GM12878 (cell line): ENCODE measurements around the gene ABHD18. TPM values are rescaled to one million over a fixed set of nuclear protein-coding genes. Genes with fewer than 3 reads are reported as not detected.
A peak's percentile ranks its signal among the peaks of the same experiment; 100 is the strongest.

Experiments
- ATAC-seq: fragments of 200-7000 bp; cut with Tn5 transposase; 3 replicates; pipeline ENCODE4 v1.9.1; 2020; ENCODE audit warnings: mild to moderate bottlenecking, moderate library complexity
- BruUV-seq: library from RNA; stranded (reverse); fragments of 400-500 nt; replicated peaks from 2 replicates; lab custom pipeline; 2021; lab: Mats Ljungman, UMichigan
- CTCF ChIA-PET: fragments of 300-600 bp; sonication (Branson Sonifier 250); formaldehyde crosslinking; extraction: SDS; loops from one replicate; lab custom pipeline; 2021; ENCODE audit warnings: inconsistent platforms; lab: Yijun Ruan, JAX
- POLR2A ChIA-PET: fragments of 350-600 bp; formaldehyde crosslinking; extraction: SDS; loops from one replicate; lab custom pipeline; 2021; ENCODE audit warnings: inconsistent platforms; lab: Charles Lee
- RAD21 ChIA-PET: fragments of 300-600 bp; sonication (Branson Sonifier 250); formaldehyde crosslinking; loops from one replicate; lab custom pipeline; 2023; ENCODE audit warnings: antibody characterized with exemption; ENCODE audit not compliant: unreplicated experiment; lab: Charles Lee
- SMC1A ChIA-PET: fragments of 300-600 bp; sonication (Branson Sonifier 250); formaldehyde crosslinking; loops from one replicate; lab custom pipeline; 2023; ENCODE audit not compliant: unreplicated experiment, uncharacterized antibody; lab: Charles Lee
- DNase-seq: peaks from one replicate; pipeline ENCODE4 v3.0.0-alpha.2; 2011; ENCODE audit warnings: low read depth, low spot score
- FAIRE-seq: peaks from 3 replicates; lab custom pipeline; 2011; peaks lifted over from hg19 to GRCh38; lab: Jason Lieb, UNC
- H2AFZ ChIP-seq: 2 replicates; pipeline ENCODE4 v1.6.0; 2011; ENCODE audit warnings: low read depth, low read length, control low read depth; ENCODE audit not compliant: control insufficient read depth
- H3K27ac ChIP-seq: 2 replicates; pipeline ENCODE4 v1.5.1; 2011; ENCODE audit warnings: control low read depth; ENCODE audit not compliant: control insufficient read depth, insufficient read depth
- H3K27me3 ChIP-seq, 2 experiments: replicated peaks in 1 of 2; 2 replicates each; pipeline versions ENCODE4 v1.6.0 to v1.6.1; 2011; ENCODE audit warnings: low read length in 1 of 2; ENCODE audit not compliant: control insufficient read depth in 2 of 2, insufficient read depth in 2 of 2
- H3K36me3 ChIP-seq, 2 experiments: 2 replicates each; pipeline ENCODE4 v1.5.1; 2011; ENCODE audit warnings: low read length in 1 of 2; ENCODE audit not compliant: control insufficient read depth in 2 of 2, insufficient read depth in 2 of 2
- H3K4me1 ChIP-seq: 2 replicates; pipeline ENCODE4 v1.6.1; 2011; ENCODE audit warnings: mild to moderate bottlenecking, low read length, moderate library complexity, mixed read lengths; ENCODE audit not compliant: control insufficient read depth, insufficient read depth
- H3K4me2 ChIP-seq: 2 replicates; pipeline ENCODE4 v1.6.0; 2011; ENCODE audit warnings: control low read depth; ENCODE audit not compliant: control insufficient read depth, insufficient read depth
- H3K4me3 ChIP-seq: fragments of 200-600 bp; sonication (generic); 2 replicates; pipeline ENCODE4 v1.5.1; 2016
- H3K79me2 ChIP-seq: 2 replicates; pipeline ENCODE4 v1.6.0; 2011; ENCODE audit warnings: low read length; ENCODE audit not compliant: control insufficient read depth, insufficient read depth
- H3K9ac ChIP-seq: 2 replicates; pipeline ENCODE4 v1.8.0; 2011; ENCODE audit warnings: low read length, control low read depth, mixed read lengths; ENCODE audit not compliant: control insufficient read depth, insufficient read depth
- H3K9me3 ChIP-seq: replicated peaks from 3 replicates; pipeline ENCODE4 v1.5.1; 2011; ENCODE audit warnings: mild to moderate bottlenecking, low read length; ENCODE audit not compliant: control insufficient read depth, insufficient read depth
- H4K20me1 ChIP-seq: 2 replicates; pipeline ENCODE4 v1.6.0; 2011; ENCODE audit not compliant: control insufficient read depth, insufficient read depth
- BRCA1 ChIP-seq: IDR thresholded peaks from 2 replicates; pipeline ENCODE4 v1.6.1; 2011; ENCODE audit warnings: low read depth, low read length, improper control_type of control experiment
- CHD4 ChIP-seq: fragments of 200-600 bp; sonication (generic); IDR thresholded peaks from 2 replicates; pipeline ENCODE4 v1.6.1; 2016; ENCODE audit warnings: mild to moderate bottlenecking
- CTCF ChIP-seq, 3 experiments: IDR thresholded peaks in 2 of 3; conservative IDR thresholded peaks in 1 of 3; 2 replicates each; pipeline ENCODE4 v1.5.1; 2011; ENCODE audit warnings: low read depth in 3 of 3, low read length in 3 of 3, mild to moderate bottlenecking in 3 of 3, control low read depth in 2 of 3, moderate library complexity in 2 of 3, inconsistent platforms in 1 of 3, mixed read lengths in 1 of 3; ENCODE audit not compliant: control insufficient read depth in 2 of 3, insufficient read depth in 1 of 3; ENCODE audit errors: extremely low read depth in 1 of 3
- E4F1 ChIP-seq: fragments of 450-650 bp; IDR thresholded peaks from 2 replicates; pipeline ENCODE4 v1.6.1; 2018; ENCODE audit warnings: borderline replicate concordance, mild to moderate bottlenecking; ENCODE audit not compliant: partially characterized antibody
- ETV6 ChIP-seq, 2 experiments: fragments of 450-650 bp in 1 of 2; IDR thresholded peaks in 1 of 2; conservative IDR thresholded peaks in 1 of 2; 2 replicates each; pipeline ENCODE4 v1.6.1; 2014; ENCODE audit warnings: antibody characterized with exemption in 1 of 2, borderline replicate concordance in 1 of 2, low read depth in 1 of 2, mild to moderate bottlenecking in 1 of 2, moderate library complexity in 1 of 2
- GABPA ChIP-seq: IDR thresholded peaks from 2 replicates; pipeline ENCODE4 v1.6.1; 2014; ENCODE audit warnings: antibody characterized with exemption, low read depth, mild to moderate bottlenecking, inconsistent platforms
- HDGF ChIP-seq: fragments of 450-650 bp; IDR thresholded peaks from 2 replicates; pipeline ENCODE4 v1.6.1; 2016; ENCODE audit warnings: antibody characterized with exemption
- IKZF2 ChIP-seq, 2 experiments: fragments of 450-650 bp; IDR thresholded peaks; 2 replicates each; pipeline ENCODE4 v1.6.1; 2017; ENCODE audit warnings: mild to moderate bottlenecking in 2 of 2, moderate library complexity in 2 of 2
- KLF5 ChIP-seq: fragments of 450-650 bp; IDR thresholded peaks from 2 replicates; pipeline ENCODE4 v1.6.1; 2014; ENCODE audit warnings: mild to moderate bottlenecking; ENCODE audit not compliant: partially characterized antibody
- MEF2B ChIP-seq: fragments of 450-650 bp; IDR thresholded peaks from 2 replicates; pipeline ENCODE4 v1.6.1; 2018; ENCODE audit warnings: mild to moderate bottlenecking, moderate library complexity; ENCODE audit not compliant: partially characterized antibody, poor library complexity, severe bottlenecking
- NBN ChIP-seq: fragments of 450-650 bp; IDR thresholded peaks from 2 replicates; pipeline ENCODE4 v1.6.1; 2016
- PML ChIP-seq: IDR thresholded peaks from 2 replicates; pipeline ENCODE4 v1.6.1; 2012; ENCODE audit warnings: low read length, inconsistent platforms
- POU2F2 ChIP-seq: IDR thresholded peaks from 3 replicates; pipeline ENCODE4 v1.6.1; 2011; ENCODE audit warnings: low read depth, mild to moderate bottlenecking, low read length, borderline replicate concordance
- RUNX3 ChIP-seq: IDR thresholded peaks from 2 replicates; pipeline ENCODE4 v1.6.1; 2012; ENCODE audit warnings: low read length, inconsistent platforms
- ZNF24 ChIP-seq: fragments of 450-650 bp; IDR thresholded peaks from 2 replicates; pipeline ENCODE4 v1.6.1; 2017; ENCODE audit warnings: antibody characterized with exemption, mild to moderate bottlenecking
- WGBS: methylation state at CpG from one replicate; pipeline ENCODE4 v1.1.6; 2016; ENCODE audit warnings: low lambda C conversion rate; ENCODE audit not compliant: insufficient replicate concordance, insufficient coverage; ENCODE audit errors: missing lambda C conversion rate; 5-methylcytosine and 5-hydroxymethylcytosine counted together
- in situ Hi-C: fragments of 300-500 bp; cut with MboI; formaldehyde crosslinking; loops from 9 replicates; pipeline ENCODE4 v1.14.3; 2018; ENCODE audit warnings: mixed read lengths
- intact Hi-C: fragments of 100-400 bp; cut with micrococcal nuclease; formaldehyde crosslinking; loops from one replicate; pipeline ENCODE4 v1.14.2; 2022; ENCODE audit not compliant: unreplicated experiment
- polyA plus RNA-seq, 11 experiments: library from polyadenylated mRNA; depleted of rRNA in 4 of 11; unstranded in 6 of 11; stranded (reverse) in 5 of 11; fragments of >200 nt; fragmentation: Nextera tagmentation in 4 of 11; fragmentation: Illumina TruSeq in 1 of 11; extraction: Ambion mirVana in 4 of 11; extraction: Trizol in 1 of 11; gene quantifications; 1 replicate in 1 of 11; 2 replicates in 10 of 11; pipeline versions ENCODE4 v1.2.1 to v1.2.3, GENCODE V29; 2011 to 2016; ENCODE audit warnings: inconsistent platforms in 2 of 11, missing spikeins in 2 of 11, low read depth in 1 of 11
- total RNA-seq, 4 experiments: library from RNA; depleted of rRNA in 3 of 4; stranded (reverse); fragments of >200 nt in 3 of 4; fragmentation: Illumina TruSeq in 1 of 4; extraction: Trizol in 1 of 4; gene quantifications; 2 replicates each; pipeline versions ENCODE4 v1.2.1 to v1.2.3, GENCODE V29; 2013 to 2021

Gene ABHD18
- total and polyA plus RNA-seq, 10 of the 15 experiments (the other 5 are each of a cell fraction or from before 2014, with no cell fraction given): 3.4 to 13.5 (median 9.6) TPM

GRCh38 chr4:127997534-127998388 is 32.6 kb downstream of the ABHD18 start:
- ChIA-PET CTCF (interaction anchor here (0.6 to 1.9 kb wide), 14 partner anchors 8 to 781 kb away, joined by 3 to 13 read pairs (median 3); partner anchors contain the start of genes ABHD18 and MFSD8), POLR2A (interaction anchor here (0.6 to 1.8 kb wide), 4 partner anchors 14 to 1212 kb away, joined by 3 to 5 read pairs (median 5); partner anchors contain the start of genes ABHD18 and MFSD8), RAD21 (interaction anchor here (0.7 to 2.6 kb wide), 2 partner anchors 8 to 32 kb away, joined by 3 to 11 read pairs; partner anchors contain the start of genes ABHD18 and MFSD8), SMC1A (interaction anchor here (0.8 to 1.4 kb wide), 5 partner anchors 19 to 140 kb away, joined by 3 to 6 read pairs (median 3); partner anchors contain the start of genes ABHD18 and MFSD8)
- Histone ChIP-seq H3K36me3 (peaks cover 0 to 8% of the 10 kb centered on the region in 2 experiments; a peak in 1 of 4 replicates), H3K4me2 (no peak overlapping the region; the same call in 1 of the 2 replicates), H3K79me2 (no peaks in the 10 kb centered on the region), H3K4me3 (no peak overlapping the region), H3K4me1 (no peaks in the 10 kb centered on the region), H3K27me3 (no peaks in the 10 kb centered on the region), H3K9ac (no peak overlapping the region), H4K20me1 (no peaks in the 10 kb centered on the region), H2AFZ (no peak overlapping the region), H3K9me3 (peaks cover 6% of the 10 kb centered on the region), H3K27ac (peak overlapping the region; percentile 11; the same call in 1 of the 2 replicates)
- FAIRE-seq (peak; percentile 93), ATAC-seq (peak; percentile 99), DNase-seq (peak; percentile 44)
- BruUV-seq: no TSS peak
- in situ Hi-C loops (no loop called here), intact Hi-C loops (no loop called here)
- 34% methylated on average over 3 of the region's 8 CpGs for WGBS
- TF ChIP-seq RUNX3: no peak
- TF ChIP-seq ZNF24: no peak
- no peak for TF ChIP-seq PML
- TF ChIP-seq GABPA: no peak
- TF ChIP-seq NBN: peak; percentile 40; the same call in 1 of the 2 replicates
- TF ChIP-seq CTCF (IDR thresholded peaks at IDR 0.05 in 2 of 3, conservative IDR thresholded peaks at IDR 0.05 in 1 of 3; ENCODE audit: control insufficient read depth in 2 of 3, extremely low read depth in 1 of 3, insufficient read depth in 1 of 3, low read depth in 3 of 3, low read length in 3 of 3): peak; percentile 51 to 63 (median 53); a peak in 5 of 6 replicates
- no peak for TF ChIP-seq POU2F2
- 0 out of 2 replicates have a peak, but pooled peaks have one; percentile 61 for TF ChIP-seq HDGF
- TF ChIP-seq E4F1: no peak
- TF ChIP-seq CHD4: 0 out of 2 replicates have a peak, but pooled peaks have one; percentile 60
- peak in 1 of 2 experiments; percentile 37; a peak in 1 of 4 replicates for TF ChIP-seq ETV6 (conservative IDR thresholded peaks at IDR 0.05 in 1 of 2, IDR thresholded peaks at IDR 0.05 in 1 of 2; ENCODE audit: borderline replicate concordance in 1 of 2, low read depth in 1 of 2)
- TF ChIP-seq BRCA1: no peak
- TF ChIP-seq MEF2B: no peak
- TF ChIP-seq IKZF2 (IDR thresholded peaks at IDR 0.05): peak; percentile 46 to 64; a peak in 3 of 4 replicates
- TF ChIP-seq KLF5: no peak
